Limb (tissue), 2 donors: ENCODE data around the gene NCK2.
"Not testable (repeated sequence)": the region's sequence is repeated elsewhere in the genome, so short reads cannot be mapped to it uniquely, and the experiment has no call there.

Experiments used
- DNase-seq, 2 donors: peaks; one replicate each; pipeline ENCODE4 v3.0.0-alpha.2; 2016; ENCODE audit errors: extremely low spot score in 2 of 2

The NCK2 gene

GRCh38 chr2:105754994-105755393, 10.3 kb downstream of the NCK2 start:
- DNase-seq = no peak

DNA sequence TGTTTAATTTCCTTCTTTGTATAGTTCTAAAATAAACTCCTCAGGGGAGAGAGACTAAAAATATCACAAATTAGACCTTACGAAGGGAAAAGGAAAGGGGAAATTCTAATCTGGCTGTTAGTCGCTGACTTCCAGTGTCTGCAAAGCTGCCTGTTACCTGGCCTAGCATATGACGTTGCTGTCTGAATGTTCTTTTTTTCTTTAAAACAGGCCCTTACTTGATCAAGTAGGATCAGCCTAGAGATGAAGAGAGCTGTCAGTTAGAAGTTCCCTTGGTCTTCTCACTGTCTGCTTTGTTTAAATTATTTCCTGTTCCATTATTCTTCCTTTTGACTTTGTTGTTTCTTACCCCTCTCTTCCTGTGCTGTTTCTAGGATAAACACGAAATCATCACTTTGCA, 11.2 kb downstream of the NCK2 start:
- no peak for DNase-seq

DNA sequence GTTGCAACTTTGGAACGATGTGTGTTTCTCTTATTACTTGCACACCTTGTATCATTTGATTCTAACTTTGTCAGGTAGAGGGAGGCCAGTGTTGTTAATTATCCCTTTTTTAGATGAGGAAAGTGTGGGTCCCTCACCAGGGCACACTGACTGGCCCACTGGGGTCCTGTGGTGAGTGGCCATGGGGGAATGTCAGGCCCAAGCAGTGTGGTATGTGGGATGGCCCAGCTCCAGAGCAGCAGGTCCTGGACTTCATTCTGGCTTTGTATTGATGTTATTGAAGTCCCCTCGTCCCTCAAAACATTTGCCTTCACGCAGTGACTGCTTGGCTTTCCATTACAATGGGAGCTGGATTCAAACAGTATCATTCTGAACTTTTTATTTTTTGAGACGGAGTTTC, 11.7 kb downstream of the NCK2 start:
- DNase-seq = no peak

DNA sequence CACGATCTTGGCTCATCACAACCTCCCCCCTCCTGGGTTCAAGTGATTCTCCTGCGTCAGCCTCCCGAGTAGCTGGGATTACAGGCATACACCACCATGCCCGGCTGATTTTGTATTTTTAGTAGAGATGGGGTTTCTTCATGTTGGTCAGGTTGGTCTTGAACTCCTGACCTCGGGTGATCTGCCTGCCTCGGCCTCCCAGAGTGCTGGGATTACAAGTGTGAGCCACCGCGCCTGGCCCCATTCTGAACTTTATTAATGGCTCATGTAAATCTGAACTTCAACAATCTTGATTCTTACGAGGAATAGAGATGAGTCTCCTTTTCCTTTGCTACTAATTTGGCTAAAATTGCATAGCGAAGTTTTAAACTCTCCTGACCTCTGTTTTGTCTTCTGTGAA, 12.2 kb downstream of the NCK2 start:
- not testable (repeated sequence) for DNase-seq

DNA sequence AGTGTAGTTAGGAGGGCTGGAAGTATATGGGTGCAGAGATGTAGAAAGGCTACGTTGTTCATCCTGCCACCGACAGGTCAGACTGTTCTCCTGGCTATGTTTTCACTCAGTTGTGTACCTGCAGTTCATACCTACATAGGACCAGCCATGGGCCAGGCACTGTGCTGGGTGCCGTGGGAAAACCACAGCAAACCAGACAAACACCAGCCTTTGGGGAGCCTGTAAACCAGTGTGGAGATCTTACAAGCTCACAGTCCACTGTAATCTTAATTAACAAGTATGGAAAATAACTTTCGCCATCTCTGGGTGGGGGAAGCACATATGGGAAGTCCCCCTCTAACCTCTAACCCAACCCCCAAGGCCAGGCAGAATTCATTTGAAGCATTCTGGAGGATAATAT, 12.7 kb downstream of the NCK2 start:
- no peak for DNase-seq

DNA sequence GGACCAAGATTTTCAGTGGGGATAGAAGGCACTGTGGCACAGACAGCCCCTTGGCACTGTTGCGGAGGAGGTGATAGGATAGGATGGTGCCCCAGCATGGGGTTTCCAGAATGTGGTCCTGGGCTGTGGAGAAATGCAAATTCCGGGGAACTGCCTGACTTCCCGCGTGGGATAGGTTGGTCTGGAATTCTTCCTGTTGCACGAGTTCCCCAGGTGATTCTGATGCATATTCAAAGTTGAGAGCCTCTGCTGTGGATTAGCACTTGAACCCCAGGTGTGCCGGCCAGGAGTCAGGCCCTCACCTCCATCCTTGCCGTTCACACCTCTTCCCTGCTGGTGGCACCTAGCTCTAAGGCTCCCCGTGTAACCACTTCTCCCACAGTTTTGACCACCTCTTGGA, 15.5 kb downstream of the NCK2 start:
- DNase-seq = no peak

GRCh38 chr2:105760639-105761337, 16.1 kb downstream of the NCK2 start:
- DNase-seq = no peak

- DNase-seq = no peak
Measured at GRCh38 chr2:105761931-105762515, 17.3 kb downstream of the NCK2 start.

DNA sequence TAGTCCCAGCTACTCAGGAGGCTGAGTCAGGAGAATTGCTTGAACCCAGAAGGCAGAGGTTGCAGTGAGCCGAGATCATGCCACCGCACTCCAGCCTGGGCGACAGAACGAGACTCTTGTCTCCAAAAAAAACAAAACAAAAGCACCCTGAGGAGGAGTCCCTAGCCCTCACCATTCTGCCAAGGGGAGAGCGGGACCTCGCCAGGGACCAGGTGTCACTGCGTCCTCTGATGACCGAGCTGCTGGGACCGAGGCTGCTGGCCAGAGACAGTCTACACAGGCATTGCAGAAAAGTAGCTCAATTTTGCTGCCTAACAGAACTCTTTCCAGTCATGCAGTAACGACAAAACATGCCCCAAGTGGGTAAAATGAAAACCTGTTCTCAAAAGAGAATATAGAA, 18.4 kb downstream of the NCK2 start:
- no peak for DNase-seq

DNA sequence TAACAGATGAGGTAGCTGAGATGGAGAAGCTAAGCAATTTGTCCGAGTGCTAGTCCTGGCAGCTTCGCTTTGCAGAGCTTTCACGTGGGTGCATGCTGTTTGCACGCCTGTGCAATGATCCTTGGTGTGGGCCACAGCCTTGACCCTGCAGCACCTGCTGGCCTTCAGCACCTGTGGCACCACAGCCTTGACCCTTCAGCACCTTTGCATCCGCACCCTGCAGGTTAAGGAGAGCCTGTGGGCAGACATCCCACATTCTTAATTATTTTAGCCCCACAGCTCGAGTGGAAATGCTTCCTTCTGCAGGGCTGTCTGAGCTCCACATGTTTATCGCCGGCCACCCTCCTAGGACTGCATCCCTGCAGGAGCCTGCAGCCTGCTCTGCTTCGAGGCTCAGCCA, 19.3 kb downstream of the NCK2 start:
- DNase-seq = no peak

DNA sequence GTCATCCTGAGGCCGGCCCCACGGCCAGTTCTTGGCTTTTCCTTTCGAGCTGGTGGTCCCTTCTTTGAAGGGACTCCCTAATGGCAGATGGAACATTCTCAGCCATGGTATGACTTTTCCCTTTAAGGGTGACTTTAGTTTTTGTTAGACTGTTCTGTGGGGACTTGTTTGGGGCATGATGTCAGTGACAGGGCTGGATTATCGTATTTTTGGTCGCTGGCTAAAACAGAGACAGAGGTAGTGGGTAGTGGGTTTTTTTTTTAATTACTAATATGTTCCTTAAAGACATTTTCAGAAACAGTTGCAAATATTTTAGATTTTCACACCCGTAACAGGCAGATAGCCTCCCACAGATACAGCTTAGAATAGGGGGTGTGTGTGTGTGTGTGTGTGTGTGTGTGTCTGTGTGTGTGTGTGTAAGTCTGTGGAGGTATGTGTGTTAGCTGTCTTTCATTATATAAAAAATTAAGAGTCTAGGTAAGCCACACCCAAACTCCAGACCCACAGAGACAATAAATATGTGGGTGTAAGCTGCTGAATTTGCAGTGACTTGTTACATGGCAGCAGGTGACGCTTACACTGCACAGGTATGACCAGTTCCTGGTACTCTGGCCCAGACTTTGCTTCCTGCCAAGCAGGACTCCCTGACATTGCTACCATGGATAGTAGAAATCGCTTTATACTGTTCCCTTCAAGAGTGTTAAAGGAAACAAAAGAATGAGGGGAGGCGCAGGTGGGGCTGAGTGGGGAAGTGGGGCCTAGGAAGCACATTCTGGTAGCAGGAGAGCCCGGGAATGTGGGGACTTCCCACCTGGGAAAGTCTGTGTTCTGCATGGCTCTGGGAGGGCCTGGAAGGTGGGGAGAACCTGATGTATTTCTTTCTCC, 20.9 kb downstream of the NCK2 start:
- DNase-seq = no peak

GRCh38 chr2:105766300-105766866, 21.7 kb downstream of the NCK2 start:
- DNase-seq = no peak

DNA sequence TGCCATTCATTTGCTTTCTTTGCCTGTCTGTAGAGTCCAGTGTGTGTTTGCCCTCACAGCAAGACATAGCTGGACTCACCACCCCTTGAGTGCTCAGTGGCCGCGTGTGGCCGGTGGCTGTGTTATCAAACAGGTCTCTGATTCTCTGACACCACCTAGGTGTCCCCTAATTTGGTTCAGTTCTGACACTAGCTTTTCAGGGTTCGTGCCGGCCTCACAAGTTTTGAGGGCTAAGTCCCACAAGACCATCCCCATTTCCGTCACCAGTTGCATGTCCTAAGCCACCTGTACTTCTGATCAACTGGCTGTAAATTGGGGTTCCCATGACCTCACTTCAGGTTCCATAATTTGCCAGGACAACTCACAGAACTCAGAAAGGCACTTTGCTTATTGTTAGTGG, 23.5 kb downstream of the NCK2 start:
- DNase-seq = no peak

- no peak for DNase-seq
Measured at GRCh38 chr2:105768961-105769452, 24.3 kb downstream of the NCK2 start.

DNA sequence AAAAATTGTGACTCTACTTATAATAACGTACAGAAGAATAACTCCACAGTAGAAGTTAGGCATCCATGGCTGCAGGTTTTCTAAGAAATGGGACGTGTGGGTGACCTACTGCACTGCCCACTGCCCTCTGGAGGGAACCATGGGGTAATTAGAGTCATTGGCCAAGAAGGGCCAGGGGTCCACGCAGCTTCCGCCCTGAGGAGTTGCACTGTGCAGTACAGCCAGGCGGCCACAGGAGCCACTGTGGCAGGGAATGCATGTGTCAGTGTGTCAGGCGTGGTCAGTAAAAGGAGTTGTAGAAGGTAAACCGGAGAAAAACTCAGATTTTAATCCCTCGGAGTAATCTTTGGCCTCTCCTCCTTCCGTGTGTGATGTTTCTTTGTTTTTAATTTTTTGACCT, 24.8 kb downstream of the NCK2 start:
- no peak for DNase-seq

- DNase-seq = no peak
Measured at GRCh38 chr2:105770149-105770548, 25.4 kb downstream of the NCK2 start.

GRCh38 chr2:105771291-105771690, 26.6 kb downstream of the NCK2 start:
- DNase-seq = not testable (repeated sequence)

DNA sequence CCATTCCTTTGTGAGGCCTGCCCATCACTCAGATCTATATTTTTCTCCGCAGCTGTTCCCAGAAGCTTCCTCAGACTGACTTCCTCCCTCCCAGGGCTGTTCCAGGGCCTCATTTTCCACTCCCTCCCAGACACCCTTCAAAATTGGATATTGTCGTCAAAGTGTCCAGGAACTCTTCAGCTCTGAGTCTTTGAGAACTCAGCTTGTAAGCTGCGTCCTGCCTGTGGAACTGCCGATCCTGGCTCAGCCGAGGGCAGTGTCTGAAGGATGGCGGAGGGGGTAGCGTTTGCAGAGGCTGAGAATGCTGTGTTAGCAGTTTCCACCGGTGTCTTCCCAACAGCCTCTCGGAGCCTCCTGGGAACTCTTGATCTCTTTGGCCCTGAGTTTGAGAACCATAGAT, 27.1 kb downstream of the NCK2 start:
- peak; percentile 34 to 50 for DNase-seq

- DNase-seq = no peak
Measured at GRCh38 chr2:105772362-105772761, 27.6 kb downstream of the NCK2 start.

DNA sequence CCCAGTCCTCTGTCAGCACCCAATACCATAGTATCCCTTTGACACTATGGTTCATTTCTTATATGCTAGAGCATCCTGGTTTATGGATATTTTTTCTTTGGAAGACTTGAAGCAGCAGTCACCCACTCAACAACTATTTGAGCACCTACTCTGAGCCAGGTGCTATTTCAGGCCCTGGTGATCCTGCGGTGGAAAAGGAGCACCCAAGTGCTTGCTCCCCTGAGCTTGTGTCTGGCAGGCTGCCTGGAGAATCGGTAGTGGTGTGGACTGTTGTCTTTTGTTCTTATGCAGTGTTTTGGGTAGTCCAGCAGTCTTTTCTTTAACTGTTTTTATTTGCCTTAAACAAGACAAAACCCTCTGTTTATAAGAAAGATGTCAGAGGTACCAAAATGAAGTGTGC, 28.9 kb downstream of the NCK2 start:
- no peak for DNase-seq

DNA sequence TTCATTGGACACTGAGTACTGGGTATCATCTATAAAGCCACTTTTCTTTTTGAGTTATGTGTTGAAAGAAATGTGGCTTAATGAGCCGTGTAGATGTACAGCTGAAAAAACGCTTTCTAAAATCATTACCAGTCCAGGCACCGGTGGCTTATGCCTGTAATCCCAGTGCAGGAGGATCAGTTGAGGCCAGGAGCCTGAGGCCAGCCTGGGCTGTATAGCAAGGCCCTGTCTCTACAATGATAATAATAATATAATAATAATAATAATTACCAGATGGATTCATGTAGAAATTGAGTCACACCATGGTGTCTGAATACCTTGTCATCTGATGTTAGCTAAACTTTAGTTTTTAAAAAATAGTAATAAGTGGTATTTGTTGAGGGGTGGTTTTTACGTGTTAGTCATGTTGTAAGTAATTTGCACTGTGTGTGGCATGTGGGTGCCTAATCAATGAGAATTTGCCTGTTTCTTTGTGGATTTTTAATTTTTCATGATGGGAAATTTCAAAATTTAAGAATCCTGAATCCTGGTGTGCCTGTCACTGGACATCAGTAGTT, 30.1 kb downstream of the NCK2 start:
- DNase-seq = no peak
